Prostate gland (tissue), 2 donors: Measurements from ENCODE around the gene POMZP3.
"Not testable (repeated sequence)": the region's sequence is repeated elsewhere in the genome, so short reads cannot be mapped to it uniquely, and the experiment has no call there.

Source experiments
- CTCF ChIP-seq, 4 experiments: fragments of 200-600 bp in 2 of 4; fragments of 450-650 bp in 2 of 4; sonication (generic) in 2 of 4; IDR thresholded peaks; 1 replicate in 3 of 4; 2 replicates in 1 of 4; pipeline ENCODE4 v1.5.1; 2016 to 2019; ENCODE audit warnings: antibody characterized with exemption in 4 of 4, mild to moderate bottlenecking in 2 of 4, moderate library complexity in 2 of 4
- POLR2A ChIP-seq: fragments of 450-650 bp; IDR thresholded peaks from one replicate; pipeline ENCODE4 v1.6.1; 2016; ENCODE audit warnings: antibody characterized with exemption, mild to moderate bottlenecking
- POLR2AphosphoS5 ChIP-seq: sonication (generic); formaldehyde crosslinking; IDR thresholded peaks from one replicate; pipeline ENCODE4 v1.6.1; 2017; ENCODE audit warnings: antibody characterized with exemption

- not testable (repeated sequence) for TF ChIP-seq POLR2A; CTCF (IDR thresholded peaks at IDR 0.05); POLR2AphosphoS5
Measured at GRCh38 chr7:76568742-76569141, 58.3 kb downstream of the POMZP3 start.
